Stimulated activated CD8-positive, alpha-beta memory T cell treated with anti-CD3 and anti-CD28 coated beads, Interleukin-7, amount 100 ng/mL, for 48 hours (primary cell): Measurements from ENCODE around the gene PBOV1.

ENCODE experiments used
- DNase-seq, 2 donors: peaks; one replicate each; pipeline ENCODE4 v3.0.0-alpha.2; 2020; ENCODE audit warnings: low read depth in 1 of 2; ENCODE audit errors: extremely low read depth in 1 of 2

The PBOV1 gene

DNA sequence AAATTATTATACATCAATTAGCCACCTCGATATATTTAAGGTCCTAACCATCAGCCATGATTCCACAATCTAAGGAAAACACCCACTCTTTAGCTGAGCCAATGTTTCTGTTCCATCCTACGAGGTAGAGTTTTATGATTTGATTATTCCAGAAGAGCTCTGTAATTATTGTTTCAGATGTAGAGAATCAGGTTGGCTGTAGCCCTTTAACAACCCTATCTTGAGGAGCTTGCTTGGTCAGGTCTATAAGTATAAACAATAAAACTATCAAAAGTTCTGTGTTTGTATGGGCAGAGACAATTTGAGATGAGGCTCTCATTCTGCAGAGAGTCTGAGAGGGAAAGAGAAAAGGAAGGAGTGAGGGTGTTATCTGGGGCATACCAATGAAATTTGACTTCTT is at the start of gene PBOV1:
Gene PBOV1 (minus strand): TSS at position 43 of the 400 bp plus-strand sequence. CDS start 96 bp downstream, outside the sequence.
- no peak for DNase-seq

DNA sequence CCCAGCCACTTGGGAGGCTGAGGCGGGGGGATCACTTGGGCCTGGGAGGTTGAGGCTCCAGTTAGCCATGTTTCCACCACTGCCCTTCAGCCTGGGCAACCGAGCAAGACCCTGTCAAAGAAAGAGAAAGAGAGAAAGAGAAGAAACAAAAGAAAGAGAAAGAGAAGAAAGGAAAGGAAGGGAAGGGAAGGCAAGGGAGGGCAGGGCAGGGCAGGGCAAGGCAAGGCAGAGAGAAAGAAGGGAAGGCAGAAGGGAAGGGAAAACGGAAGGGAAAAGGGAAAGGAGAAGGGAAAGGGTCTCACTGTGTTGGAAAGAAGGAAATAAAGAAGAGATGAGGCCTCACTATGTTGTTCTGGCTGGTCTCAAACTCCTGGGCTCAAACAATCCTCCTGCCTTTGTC is 47.8 kb upstream of the PBOV1 start:
- DNase-seq, result no peak

DNA sequence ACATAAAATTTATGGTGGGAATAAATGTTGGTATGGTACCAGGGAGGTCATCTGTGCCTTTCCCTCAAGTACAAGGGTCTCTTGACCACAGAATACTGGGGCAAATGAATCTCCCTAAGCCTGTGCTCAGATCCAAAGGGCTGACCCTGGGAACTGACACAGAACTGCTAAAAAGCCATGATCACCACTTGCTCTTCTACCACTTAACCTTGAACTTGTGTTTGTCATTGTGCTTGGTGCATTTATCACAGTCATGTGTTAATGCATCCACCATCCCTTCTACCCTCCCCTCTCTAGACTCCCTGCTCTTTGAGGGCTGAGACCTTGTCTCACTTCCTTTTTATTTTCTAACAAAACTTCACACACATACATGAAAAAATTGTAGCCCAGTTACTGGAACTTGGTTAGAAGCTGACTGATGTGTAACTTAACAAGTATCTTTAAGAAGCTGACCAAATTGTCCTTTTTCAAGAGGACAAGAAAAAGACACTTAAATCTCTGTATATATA is 46.1 kb upstream of the PBOV1 start:
- no peak for DNase-seq

DNA sequence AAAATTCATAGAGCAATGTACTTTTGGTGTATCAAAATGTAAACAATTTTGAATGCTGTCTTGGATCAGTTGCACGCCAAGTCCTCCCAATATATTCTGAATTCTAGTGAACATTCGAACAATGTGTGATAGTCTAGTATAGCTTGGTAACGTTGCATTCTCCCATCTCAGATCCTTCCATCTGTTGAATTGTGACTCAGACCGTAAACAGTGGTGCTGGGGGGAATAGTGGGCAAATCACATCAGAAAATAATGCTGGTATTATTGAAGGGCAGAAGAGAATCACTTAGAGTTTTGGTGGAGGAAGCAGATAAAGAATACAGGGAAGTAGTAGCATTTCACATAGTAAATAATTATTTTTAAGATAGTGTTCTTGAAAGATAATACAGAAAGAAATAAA is 45.7 kb upstream of the PBOV1 start:
- DNase-seq, result no peak

DNA sequence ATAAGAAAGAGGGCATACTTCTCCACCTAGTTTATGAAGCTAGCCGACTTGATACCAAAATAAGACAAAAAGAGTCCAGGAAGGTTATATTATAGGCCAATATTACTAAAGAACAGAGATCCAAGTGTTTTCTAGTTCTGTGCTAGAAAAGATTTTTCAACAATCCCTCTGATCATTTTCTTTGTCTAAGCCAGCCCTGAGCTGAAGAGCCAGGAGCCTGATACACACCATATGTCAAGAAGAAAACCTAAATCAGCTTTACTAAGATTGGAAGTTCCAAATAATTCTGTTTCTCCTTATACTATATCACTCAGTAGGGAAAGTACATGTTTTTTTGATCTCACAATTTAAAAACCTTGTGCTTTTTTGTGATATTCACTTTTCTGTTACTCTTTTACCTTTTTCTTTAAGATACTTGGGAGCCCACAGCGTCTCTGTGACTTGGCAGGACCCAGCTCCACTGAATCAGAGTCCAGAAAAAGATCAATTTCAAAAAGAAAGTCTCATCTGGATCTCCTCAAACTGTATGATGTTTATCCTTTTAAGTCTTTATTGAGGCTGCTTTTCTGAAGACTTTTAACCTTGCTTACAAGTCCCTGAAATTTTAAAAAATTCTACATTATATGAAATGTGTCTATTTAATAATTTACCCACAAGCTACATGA is 43.0 kb upstream of the PBOV1 start:
- DNase-seq, result no peak

DNA sequence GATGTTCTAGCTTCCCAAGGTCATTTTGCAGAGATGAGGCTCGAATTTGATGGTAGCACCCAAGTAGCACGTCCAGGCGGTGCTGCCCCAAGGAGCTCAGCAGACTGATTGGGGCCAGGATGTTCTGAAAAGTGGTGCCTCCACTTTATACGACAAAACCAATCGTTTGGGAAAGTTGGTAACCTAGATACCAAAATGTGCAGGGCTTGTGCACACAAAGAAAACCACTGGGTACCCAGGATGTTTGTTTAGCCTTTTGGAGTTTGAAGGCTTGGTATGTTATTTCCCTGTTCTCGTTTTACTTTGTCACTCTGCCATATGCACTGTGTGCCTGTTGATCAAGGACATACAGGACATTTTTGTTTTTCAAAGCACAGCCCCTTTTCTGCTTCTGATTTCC is 40.7 kb upstream of the PBOV1 start:
- no peak for DNase-seq

DNA sequence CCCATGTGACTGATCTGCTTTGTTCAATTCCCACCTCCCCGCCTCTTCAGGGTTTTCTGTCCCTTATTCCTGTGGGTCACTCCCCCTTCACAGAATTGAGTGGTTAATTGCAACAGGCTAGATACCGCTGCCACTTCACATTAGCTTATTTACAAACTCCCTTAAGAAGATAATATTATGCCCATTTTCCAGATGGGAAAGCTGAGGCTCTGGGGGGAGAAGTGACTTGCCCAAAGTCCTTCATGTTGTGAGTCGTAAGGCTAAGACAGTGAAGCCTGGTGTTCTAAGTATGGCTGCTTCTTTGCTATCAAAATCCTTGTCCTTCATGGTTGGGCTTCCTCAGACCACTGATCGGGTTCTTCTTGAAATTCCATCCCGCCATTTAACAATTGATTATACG is 39.9 kb upstream of the PBOV1 start:
- no peak for DNase-seq

DNA sequence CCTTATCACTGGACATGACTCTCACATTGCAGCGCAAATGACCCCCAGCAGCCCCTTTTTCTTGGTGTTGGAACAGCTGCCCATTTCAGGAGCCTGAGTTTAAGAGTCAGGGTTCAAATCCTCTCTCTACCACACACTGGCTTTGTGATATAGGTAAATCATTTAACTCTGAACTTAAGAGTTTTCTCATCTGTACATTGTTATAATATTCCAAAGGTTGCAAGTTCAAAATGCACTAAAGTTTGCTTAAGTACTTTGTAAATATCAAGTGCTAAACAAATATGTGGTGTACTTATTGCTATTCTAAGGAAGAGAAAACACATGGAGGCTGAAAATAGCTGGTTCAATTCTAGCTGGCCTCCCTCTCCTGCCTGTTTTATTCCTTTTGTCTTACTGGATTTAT is 39.3 kb upstream of the PBOV1 start:
- no peak for DNase-seq

DNA sequence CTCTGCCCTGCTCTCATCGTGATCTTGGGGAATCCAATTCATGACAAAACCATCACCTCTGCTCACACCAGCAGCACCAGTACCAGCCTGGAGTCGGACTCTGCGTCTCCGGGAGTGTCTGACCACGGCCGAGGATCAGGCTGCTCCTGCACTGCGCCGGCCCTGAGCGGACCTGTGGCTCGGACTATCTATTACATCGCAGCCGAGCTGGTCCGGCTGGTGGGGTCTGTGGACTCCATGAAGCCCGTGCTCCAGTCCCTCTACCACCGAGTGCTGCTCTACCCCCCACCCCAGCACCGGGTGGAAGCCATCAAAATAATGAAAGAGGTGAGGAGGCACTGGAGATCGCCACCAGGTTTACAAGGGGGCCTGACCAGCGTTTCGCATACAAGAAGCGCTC is 37.2 kb upstream of the PBOV1 start:
- DNase-seq, result no peak

DNA sequence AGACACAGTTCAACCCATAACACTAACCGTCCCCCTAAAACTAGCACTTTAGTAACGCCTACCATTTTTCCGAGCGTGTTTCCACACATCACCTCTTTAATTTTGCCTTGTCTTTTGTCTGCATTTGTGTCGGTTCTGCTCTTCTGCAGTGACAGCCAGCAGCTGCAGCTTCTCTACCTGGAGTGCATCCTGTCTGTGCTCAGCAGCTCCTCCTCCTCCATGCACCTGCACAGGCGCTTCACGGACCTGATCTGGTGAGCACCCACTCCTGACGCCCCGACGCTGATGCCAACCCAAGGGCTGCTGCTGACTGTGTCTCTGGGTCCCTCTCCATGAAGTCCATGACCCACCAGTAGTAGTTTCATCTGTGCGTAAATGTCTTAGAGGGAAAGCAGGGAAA is 35.4 kb upstream of the PBOV1 start:
- no peak for DNase-seq

DNA sequence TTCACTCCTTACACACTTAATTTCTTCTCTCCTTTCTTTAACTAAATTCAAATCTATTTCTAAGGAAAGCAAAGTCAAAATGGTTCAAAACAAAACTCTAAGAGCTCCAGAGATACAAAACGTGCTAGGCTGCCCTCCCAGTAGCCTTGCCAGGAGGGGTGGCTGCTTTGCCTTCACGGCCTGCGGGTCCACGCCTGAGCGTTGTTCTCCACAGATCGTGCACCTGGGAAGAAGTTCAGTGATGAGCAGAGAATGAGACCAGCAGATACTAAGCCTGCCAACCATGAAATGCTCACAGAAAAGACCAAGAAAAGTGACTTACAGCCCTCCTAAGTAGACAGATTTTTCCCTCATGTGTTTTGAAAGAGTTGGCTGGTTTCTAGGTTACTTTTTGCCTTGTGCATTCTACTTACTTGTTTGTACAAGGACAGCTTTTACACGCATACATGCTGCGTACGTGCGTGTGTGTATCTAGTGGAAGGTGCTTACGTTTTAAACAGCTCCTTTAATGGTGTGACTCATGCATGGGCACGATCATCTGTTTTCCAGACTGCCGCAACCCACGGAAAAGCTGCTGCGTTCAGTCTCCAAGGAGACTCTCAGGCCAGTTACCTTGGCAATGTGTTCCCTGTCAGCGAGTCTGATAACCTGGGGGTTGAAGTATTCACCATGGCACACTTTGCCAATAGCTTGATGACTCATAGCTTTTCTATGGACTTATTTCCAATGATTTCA is 32.4 kb upstream of the PBOV1 start:
- DNase-seq, result no peak

DNA sequence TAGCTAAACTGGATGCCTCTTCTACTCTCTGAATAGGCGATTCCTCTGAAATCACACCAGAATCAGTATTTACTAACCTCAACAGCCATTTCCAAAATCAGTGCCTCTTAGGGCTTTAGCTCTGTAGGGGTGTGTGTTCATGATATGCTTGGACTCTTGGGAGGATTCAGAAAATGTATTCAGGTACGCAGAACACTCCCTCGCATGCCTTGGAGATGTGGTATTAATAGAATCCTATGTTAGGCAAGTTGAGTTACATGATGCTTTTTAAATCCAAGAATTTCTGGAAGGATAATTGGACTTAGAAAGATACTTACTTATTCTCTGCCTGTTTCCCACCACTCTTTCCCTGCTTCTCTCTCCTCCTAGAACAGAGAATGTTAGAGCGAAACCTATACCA is 31.8 kb upstream of the PBOV1 start:
- DNase-seq, result no peak

DNA sequence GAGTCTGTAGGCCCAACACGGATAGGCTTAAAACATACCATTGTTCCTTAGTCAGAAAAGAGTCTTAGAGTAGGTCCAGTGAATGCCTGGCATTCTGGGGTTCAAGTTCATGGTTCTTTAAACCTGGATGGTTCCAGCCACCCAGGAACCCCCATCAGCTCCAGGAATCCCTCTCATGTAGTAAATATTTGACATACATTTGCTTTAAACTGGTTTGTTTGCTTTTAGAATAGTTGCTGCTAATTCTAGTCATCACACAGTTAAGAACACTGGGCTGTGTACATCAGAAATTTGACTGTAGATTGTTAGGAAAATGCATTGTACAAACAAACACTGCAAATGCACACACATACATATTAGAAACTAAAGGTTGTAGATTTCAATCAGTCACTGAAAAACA is 30.6 kb upstream of the PBOV1 start:
- DNase-seq, result no peak

DNA sequence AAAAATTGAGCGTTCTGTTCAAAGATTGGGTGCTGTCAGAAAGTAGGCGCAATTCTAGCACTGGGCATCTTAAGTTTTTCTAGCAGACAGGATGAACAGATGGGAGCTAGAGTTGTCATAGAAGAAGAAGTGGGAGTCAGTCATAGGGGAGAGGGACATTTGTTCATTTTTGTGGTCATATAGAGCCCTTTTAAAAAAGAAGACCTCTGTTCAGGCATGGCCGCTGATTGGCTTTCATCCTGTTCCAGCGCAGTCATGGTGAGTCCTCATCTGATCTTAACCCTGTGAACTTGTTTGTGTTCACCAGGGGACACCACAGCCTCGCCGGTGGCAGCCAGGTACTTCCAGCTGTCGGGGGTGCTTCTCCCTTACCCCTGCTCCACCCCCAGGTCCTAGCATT is 29.7 kb upstream of the PBOV1 start:
- DNase-seq, result no peak

DNA sequence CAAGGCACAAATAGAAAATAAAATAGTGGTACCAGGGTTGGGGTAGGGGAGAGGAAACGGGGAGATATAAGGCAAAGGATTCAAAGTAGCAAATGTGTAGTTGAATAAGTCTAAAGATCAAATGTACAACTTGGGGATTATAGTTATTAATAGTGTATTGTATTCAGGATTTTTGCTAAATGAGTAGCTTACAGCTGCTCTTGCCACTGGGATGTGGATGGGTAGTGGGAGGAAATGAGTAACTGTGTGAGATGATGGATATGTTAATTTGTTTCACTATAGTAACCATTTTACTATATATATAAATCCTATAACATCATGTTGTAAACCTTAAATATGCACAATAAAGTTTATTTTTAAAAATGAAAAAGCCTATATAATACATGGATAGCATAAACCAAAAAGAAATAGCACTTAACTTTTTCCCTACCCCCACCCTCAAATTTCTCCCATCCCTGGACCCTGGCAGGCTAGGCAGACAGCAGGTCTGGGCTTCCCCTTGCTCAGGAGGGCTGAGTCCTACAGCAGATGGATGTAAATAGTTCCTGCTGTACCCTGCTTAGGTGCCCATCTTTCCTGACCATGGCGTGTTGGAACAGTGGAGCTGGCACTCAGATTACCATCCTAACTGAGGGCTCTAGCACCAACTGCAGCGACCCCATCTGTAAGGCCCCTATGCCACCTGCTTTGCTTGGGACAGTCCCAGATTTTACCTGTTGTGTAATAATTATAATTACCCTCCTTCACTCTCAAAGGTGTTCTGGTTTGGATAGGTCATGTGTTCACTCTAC is 28.6 kb upstream of the PBOV1 start:
- no peak for DNase-seq

DNA sequence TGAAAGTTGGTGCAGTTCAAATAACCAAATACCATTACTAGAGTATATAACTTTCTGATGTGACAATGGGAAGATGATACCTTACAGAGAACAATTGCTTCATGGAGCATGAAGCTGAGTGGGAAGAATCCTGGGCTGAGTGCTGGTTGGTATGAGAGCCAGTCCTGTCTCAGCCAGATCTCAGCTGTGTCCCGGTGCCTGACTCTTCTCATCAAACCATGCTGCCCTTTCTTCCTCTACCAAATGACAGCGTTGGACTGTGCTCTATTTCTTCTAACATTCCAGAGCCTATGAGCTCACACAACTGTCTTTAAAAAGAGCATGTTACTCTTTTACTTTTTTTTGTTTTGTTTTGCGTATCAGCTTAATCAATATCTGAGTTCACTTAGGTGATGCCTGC is 27.5 kb upstream of the PBOV1 start:
- no peak for DNase-seq

DNA sequence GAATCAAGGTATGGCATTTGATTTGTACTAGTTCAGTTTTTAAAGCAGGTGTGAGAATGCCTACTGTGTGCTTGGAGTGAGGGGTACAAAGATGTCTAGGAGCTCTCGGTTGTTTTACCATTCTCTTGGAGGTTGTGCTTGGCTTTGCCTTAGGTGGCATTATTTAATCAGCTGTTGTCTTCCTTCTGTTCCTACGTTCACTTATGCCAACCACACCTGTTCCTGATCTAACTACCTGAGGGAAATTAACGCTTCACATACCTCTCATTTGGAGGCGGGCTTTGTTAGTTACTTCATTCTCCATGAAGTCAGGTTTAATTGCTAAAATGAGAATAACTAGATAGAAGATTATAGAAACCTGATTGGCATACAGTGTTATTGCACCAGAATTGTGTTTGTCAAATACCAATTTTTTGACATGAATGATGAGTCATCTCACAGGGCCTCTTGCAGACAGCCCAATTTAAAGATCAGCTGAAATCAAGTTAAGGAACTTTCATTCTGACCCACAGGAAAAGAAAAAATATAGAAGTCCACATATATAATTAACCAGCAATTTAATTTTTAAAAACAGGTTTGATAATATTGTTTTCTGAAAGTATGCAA is 24.8 kb upstream of the PBOV1 start:
- no peak for DNase-seq

DNA sequence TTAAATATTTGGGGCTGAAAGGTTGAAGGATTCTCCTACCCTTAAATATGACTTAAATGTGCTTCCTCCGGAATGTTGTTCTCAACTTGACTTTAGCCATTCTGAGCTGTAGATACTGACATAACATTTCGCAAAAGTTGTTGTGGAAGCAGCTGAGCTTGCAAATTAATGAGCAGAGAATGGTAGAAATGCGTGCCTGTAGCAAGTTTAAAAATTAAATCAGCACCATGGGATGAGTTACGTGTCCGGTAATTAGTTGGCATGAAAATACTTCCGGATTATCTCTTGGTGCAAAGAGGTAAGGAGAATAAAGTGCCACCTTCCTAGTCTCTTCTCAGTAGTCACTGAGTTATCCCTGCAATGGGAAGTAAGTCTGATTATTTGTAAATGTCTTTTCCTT is 23.6 kb upstream of the PBOV1 start:
- DNase-seq, result no peak

DNA sequence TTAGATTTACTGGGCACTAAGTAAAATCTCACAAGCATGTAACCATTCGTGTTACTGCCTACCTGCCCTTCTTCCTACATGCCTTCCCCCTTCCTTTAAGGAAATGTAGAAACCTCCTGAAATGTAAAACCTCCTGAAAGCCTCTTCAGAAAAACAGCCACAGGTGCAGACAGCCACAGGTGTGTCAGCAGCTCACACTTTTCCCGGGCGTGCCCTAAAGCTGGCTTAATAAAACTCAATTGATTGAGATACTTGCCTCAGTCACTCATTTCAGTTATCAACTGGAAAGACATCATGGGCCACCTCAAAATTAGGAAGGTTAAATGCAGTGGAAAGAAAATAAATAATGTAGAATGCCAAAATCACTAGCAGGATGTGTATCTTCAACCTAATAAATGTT is 23.1 kb upstream of the PBOV1 start:
- DNase-seq, result no peak

DNA sequence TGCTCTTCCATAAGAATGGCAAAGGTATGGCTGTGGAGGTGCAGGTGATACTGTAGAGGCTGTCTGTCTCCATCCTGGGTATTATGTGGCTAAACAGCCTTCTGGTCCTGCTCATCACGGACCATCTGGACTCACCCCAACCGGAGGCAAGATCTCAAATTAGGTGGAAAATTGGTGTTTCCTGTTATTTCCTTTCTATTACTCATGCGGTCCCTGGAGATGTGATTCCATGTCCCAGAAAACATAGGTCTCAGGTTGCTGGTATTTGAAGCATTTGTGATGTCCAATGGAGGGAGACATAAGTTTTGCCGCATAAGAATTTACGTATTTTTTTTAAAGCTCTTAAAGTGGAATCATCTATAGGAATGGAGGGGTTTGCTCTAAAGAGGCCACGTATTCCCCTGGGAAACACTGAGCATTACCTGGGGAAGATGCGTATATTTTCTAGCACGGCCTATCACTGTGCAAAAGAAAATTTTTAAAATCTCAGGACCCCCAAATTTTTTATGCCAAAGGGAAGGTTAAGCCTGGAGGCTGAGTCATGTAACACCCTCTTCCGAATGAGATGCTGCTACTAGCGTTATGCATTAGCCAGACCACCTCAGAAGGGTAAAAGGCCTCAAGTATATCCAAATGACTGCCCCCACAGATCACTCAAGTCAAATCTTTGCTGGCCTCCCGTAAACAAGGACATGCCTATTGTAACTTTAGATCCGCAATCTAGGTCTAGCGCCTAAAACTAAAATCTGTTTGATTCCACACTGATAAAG is 22.4 kb upstream of the PBOV1 start:
- no peak for DNase-seq

DNA sequence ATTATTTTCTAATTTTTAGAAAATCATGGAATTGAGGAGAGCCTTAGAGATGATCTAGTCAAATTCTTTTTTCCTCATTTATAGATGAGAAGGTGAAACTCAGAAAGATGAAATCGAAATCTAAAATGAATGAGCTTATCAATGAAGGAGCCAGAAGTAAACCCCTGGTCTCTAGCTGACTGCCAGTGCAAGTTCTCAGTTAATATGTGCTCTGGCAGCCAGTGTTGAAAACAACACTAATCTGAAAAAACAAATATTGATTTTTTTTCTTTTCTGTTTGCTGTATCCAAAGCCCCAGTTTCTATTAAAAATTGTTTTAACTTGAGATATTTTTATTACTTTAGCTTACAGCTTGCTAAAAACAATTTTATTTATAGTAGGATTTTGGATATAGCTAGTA is 21.5 kb upstream of the PBOV1 start:
- no peak for DNase-seq
